Stimulated activated CD8-positive, alpha-beta memory T cell treated with anti-CD3 and anti-CD28 coated beads, Interleukin-15, amount 100 ng/mL, for 1 hour (primary cell): ENCODE results near the gene SETBP1.

ENCODE experiments used
- DNase-seq: peaks from one replicate; pipeline ENCODE4 v3.0.0-alpha.2; 2020; ENCODE audit warnings: low read depth

SETBP1 gene

GRCh38 chr18:44759925-44760342 is 79.2 kb downstream of the SETBP1 start:
- DNase-seq: no peak

- DNase-seq: no peak
Measured at GRCh38 chr18:44761812-44762211, 81.1 kb downstream of the SETBP1 start.

- no peak for DNase-seq
Measured at GRCh38 chr18:44763327-44763726, 82.6 kb downstream of the SETBP1 start.

GRCh38 chr18:44764863-44765262 is 84.2 kb downstream of the SETBP1 start:
- no peak for DNase-seq

GRCh38 chr18:44765456-44765855 is 84.8 kb downstream of the SETBP1 start:
- no peak for DNase-seq

GRCh38 chr18:44766450-44766849 is 85.8 kb downstream of the SETBP1 start:
- no peak for DNase-seq

GRCh38 chr18:44767807-44768206 is 87.1 kb downstream of the SETBP1 start:
- no peak for DNase-seq

- DNase-seq: no peak
Measured at GRCh38 chr18:44770641-44771040, 90.0 kb downstream of the SETBP1 start.

GRCh38 chr18:44771572-44771955 is 90.9 kb downstream of the SETBP1 start:
- DNase-seq: no peak

- no peak for DNase-seq
Measured at GRCh38 chr18:44771956-44772917, 91.5 kb downstream of the SETBP1 start.

- DNase-seq: no peak
Measured at GRCh38 chr18:44773640-44774155, 93.0 kb downstream of the SETBP1 start.

- DNase-seq: no peak
Measured at GRCh38 chr18:44774191-44774590, 93.5 kb downstream of the SETBP1 start.

- no peak for DNase-seq
Measured at GRCh38 chr18:44777457-44778192, 96.9 kb downstream of the SETBP1 start.

- no peak for DNase-seq
Measured at GRCh38 chr18:44778788-44779187, 98.1 kb downstream of the SETBP1 start.

GRCh38 chr18:44779753-44780292 is 99.1 kb downstream of the SETBP1 start:
- no peak for DNase-seq

GRCh38 chr18:44781886-44782285 is 101.2 kb downstream of the SETBP1 start:
- DNase-seq: no peak

GRCh38 chr18:44782617-44783016 is 101.9 kb downstream of the SETBP1 start:
- DNase-seq: no peak

- DNase-seq: no peak
Measured at GRCh38 chr18:44783371-44783770, 102.7 kb downstream of the SETBP1 start.

- no peak for DNase-seq
Measured at GRCh38 chr18:44786257-44786656, 105.6 kb downstream of the SETBP1 start.

- DNase-seq: no peak
Measured at GRCh38 chr18:44786688-44787087, 106.0 kb downstream of the SETBP1 start.

GRCh38 chr18:44788334-44788733 is 107.6 kb downstream of the SETBP1 start:
- DNase-seq: no peak

GRCh38 chr18:44789710-44790109 is 109.0 kb downstream of the SETBP1 start:
- DNase-seq: no peak

- DNase-seq: no peak
Measured at GRCh38 chr18:44790860-44791259, 110.2 kb downstream of the SETBP1 start.
